OCI-LY7 (cell line): ENCODE results near the gene KCNK5.

Experiments
- CTCF ChIP-seq: fragments of 200-600 bp; sonication (generic); conservative IDR thresholded peaks from 2 replicates; pipeline ENCODE4 v1.5.1; 2014; ENCODE audit warnings: mild to moderate bottlenecking, antibody characterized with exemption, low read length, moderate library complexity, mixed read lengths
- EZH2phosphoT487 ChIP-seq: fragments of 200-600 bp; sonication (generic); IDR thresholded peaks from 2 replicates; pipeline ENCODE4 v1.6.1; 2018; ENCODE audit warnings: low read depth, borderline replicate concordance, mild to moderate bottlenecking, mixed run types, antibody characterized with exemption, low read length, moderate library complexity, mixed read lengths

GRCh38 chr6:39169448-39170344, 59.6 kb downstream of the KCNK5 start:
- TF ChIP-seq CTCF (no peak), EZH2phosphoT487 (no peak)
